IPS-18c (cell line): ENCODE data around the gene SLC10A7.

ENCODE experiments used
- H3K4me3 ChIP-seq: 2 replicates; pipeline ENCODE4 v1.7.0; 2013; ENCODE audit warnings: low read depth, mild to moderate bottlenecking, low read length, moderate library complexity; ENCODE audit not compliant: insufficient read depth
- H3K9me3 ChIP-seq: one replicate; pipeline ENCODE4 v1.6.1; 2013; ENCODE audit warnings: mild to moderate bottlenecking, low read length, moderate library complexity; ENCODE audit not compliant: control insufficient read depth, insufficient read depth

SLC10A7 gene

GRCh38 chr4:146507632-146508031 is 14.1 kb downstream of the SLC10A7 start:
- Histone ChIP-seq H3K4me3 (no peak overlapping the region), H3K9me3 (no peaks in the 10 kb centered on the region)

DNA sequence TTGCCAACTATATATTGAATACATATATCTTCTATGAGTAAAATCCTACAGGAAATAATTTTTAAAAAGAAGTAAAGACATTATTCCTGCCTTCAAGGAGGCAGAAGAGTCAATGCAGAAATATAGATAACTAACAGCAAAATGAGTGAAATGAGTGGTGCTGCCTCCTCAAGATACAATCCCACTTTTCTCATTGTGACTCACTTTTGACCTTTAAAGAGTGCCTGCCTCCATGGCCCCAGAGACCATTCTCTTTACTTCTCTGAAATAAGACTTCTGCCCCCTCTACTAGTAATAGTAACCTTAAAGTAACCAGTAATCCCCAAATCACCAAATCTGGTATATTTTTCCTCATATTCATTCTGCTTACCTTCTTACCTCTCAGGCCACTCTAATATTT is 15.5 kb downstream of the SLC10A7 start:
- Histone ChIP-seq H3K4me3 (no peak overlapping the region), H3K9me3 (no peaks in the 10 kb centered on the region)

- no peak overlapping the region for H3K4me3 ChIP-seq
These were observed 21.5 kb downstream of the SLC10A7 start for GRCh38 chr4:146500216-146500615.

GRCh38 chr4:146498291-146498690 is 23.4 kb downstream of the SLC10A7 start:
- H3K9me3 ChIP-seq: no peaks in the 10 kb centered on the region

More at GRCh38 chr4:146500216-146500615, 21.5 kb downstream of the SLC10A7 start:
- H3K9me3 ChIP-seq: no peaks in the 10 kb centered on the region

DNA sequence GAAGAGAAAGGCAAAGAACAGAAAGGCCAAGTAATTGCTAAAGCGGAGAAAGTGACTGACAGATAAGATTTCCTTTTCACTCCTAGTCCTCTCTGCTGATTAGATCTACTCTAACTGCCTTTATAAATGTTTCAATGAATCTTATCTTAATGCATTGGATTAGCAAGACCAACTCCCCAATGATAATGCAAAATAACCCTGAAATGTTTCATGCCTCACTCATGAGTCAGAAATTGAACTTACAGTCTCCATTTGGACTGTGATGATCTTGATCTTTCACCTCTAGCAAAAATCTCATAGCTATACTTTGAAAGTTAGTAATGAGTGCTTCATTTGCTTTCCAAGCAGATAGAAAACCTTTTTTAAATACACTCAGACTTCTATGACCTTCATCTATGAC is 26.5 kb downstream of the SLC10A7 start:
- H3K4me3 ChIP-seq: no peak overlapping the region
- H3K9me3 ChIP-seq: no peaks in the 10 kb centered on the region

More at GRCh38 chr4:146498291-146498690, 23.4 kb downstream of the SLC10A7 start:
- no peak overlapping the region for H3K4me3 ChIP-seq

GRCh38 chr4:146494143-146494542 is 27.6 kb downstream of the SLC10A7 start:
- Histone ChIP-seq H3K4me3 (no peak overlapping the region), H3K9me3 (no peaks in the 10 kb centered on the region)

DNA sequence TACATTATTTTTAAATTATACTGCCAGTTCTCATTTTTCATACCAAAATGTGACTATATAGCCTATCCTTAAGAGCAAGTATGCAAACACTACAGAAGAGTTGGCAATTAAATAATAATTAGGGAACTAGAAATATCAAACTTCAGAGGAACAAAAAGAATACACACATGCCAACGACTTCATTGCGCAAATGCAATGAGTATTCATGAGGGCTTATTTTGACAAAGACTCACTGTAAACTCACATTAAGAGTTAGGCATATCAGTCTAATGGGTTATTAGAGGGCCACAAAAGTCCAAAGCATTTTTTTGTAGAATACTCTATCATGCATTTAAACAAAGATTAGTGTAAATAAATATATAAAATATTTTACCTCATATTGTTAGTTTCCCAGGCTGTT is 31.6 kb downstream of the SLC10A7 start:
- Histone ChIP-seq H3K9me3 (no peaks in the 10 kb centered on the region), H3K4me3 (no peak overlapping the region)

DNA sequence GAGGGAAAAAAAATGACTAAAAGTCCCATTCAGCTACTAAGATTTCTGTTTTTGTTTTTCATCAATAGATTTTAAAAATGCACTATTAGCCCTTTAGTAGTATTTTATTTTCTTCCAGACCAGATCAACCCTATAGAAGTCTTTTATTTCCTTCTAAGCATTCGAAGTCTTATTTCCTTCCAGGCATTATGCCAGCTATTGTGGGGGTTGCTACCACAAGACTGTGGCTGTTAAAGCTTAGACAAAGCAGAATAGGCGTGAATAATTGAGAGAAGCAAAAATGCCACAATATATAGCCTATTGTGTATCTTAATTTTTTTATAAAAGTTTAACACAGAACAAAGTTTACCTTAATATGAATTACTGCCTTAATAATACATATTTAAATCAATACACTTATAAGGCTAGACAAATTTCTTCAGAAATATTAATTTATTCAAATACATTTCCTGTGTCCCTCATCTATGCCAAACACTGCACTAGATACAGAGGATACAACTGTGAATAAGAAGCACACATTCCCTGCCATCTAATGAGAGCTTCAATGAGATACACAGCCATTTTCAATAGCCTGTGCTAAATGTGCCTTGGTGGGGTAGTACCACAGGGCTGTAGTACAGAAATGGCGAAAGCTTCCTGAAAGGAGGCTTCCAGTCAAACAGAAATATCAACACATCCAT is 33.1 kb downstream of the SLC10A7 start:
- H3K9me3 ChIP-seq: no peaks in the 10 kb centered on the region
- no peak overlapping the region for H3K4me3 ChIP-seq

DNA sequence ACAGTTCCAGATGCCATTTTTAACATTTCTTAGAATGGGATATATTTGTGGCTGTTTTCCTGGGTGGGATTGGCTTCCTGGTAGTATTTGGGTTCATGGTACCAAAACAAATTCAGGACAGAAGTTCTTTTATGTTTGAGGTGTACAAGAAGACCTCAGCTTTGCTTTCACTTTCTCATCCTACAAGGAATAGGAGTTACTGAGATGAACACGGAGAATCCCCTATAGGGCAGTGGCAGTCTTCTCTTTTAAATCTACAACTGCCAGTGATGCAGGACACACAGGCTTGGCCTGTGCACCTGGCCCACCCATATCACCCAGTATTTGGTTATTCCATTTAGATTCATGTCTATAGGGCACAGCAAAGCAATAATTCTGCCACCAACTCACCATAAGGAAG is 35.2 kb downstream of the SLC10A7 start:
- no peaks in the 10 kb centered on the region for H3K9me3 ChIP-seq
- no peak overlapping the region for H3K4me3 ChIP-seq

GRCh38 chr4:146485968-146486367 is 35.8 kb downstream of the SLC10A7 start:
- no peak overlapping the region for H3K4me3 ChIP-seq
- no peaks in the 10 kb centered on the region for H3K9me3 ChIP-seq

- Histone ChIP-seq H3K4me3 (no peak overlapping the region), H3K9me3 (no peaks in the 10 kb centered on the region)
These were observed 39.0 kb downstream of the SLC10A7 start for GRCh38 chr4:146482788-146483187.

DNA sequence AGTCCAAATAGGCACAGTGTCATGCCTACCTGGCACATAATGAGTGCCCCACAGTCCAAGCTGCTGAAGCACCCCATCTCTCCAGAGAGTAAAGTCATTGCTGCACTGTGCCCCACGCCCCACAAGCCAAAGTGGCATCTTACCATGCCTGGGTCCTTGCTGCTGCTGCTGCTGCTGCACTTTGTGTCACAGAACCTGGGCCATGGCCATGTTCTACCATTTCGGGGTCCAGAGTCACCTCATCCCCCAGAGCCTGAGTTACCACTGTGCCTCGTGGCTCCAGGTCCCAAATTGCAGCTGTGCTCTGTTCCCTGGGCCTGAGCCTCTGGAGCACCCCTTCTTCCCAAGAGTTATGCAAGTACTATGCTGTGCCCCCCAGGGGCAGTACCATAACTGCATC is 40.5 kb downstream of the SLC10A7 start:
- Histone ChIP-seq H3K4me3 (no peak overlapping the region), H3K9me3 (no peaks in the 10 kb centered on the region)

- Histone ChIP-seq H3K9me3 (no peaks in the 10 kb centered on the region), H3K4me3 (no peak overlapping the region)
These were observed 43.7 kb downstream of the SLC10A7 start for GRCh38 chr4:146478009-146478408.

- Histone ChIP-seq H3K4me3 (no peak overlapping the region), H3K9me3 (no peaks in the 10 kb centered on the region)
These were observed 44.7 kb downstream of the SLC10A7 start for GRCh38 chr4:146477054-146477453.

DNA sequence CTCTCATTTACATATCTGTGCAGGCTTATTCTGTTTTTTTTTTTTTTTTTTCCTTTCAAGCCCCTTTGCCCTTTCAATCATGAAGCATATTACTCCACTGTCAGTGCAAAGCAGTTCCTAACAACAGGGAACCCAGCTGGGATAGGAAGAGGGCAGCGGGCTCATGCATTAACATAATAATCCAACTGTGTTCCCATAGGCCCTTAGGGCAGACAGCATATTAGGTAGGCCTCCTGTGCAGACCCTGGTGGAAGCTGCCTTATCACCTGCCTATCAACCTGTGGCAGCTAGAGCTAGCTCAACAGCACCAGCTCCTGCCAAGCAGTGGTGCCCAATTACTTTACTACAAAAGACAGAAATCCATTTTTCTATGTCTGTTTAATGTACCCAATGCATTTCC is 49.3 kb downstream of the SLC10A7 start:
- Histone ChIP-seq H3K4me3 (no peak overlapping the region), H3K9me3 (no peaks in the 10 kb centered on the region)

- no peaks in the 10 kb centered on the region for H3K9me3 ChIP-seq
- H3K4me3 ChIP-seq: no peak overlapping the region
These were observed 51.1 kb downstream of the SLC10A7 start for GRCh38 chr4:146470604-146471003.

GRCh38 chr4:146469022-146469421 is 52.7 kb downstream of the SLC10A7 start:
- no peak overlapping the region for H3K4me3 ChIP-seq
- H3K9me3 ChIP-seq: no peaks in the 10 kb centered on the region

DNA sequence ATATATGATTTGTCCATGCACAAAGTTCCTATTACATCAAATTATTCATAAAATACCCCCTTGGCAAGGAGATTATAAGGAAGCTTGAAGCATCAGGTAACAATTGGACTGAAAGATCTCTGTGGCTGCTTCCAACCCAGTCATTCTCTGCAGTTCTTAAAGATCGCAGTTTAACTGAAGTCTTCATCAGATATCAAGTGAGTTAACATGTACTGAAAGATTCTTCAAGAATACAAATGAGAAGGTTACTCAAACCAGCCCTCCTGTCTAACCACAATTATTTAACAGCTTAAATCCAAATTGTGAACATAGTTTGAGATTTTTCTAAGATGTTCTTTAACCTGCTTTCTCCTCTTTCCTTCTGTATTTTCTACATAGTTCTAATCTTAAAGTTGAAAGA is 56.1 kb downstream of the SLC10A7 start:
- Histone ChIP-seq H3K9me3 (no peaks in the 10 kb centered on the region), H3K4me3 (no peak overlapping the region)

- Histone ChIP-seq H3K4me3 (no peak overlapping the region), H3K9me3 (no peaks in the 10 kb centered on the region)
These were observed 59.5 kb downstream of the SLC10A7 start for GRCh38 chr4:146462251-146462650.
